H1 (cell line): ENCODE data around the gene SSTR1.

Source experiments
- CEBPB ChIP-seq: IDR thresholded peaks from 2 replicates; pipeline ENCODE4 v1.6.1; 2012; ENCODE audit warnings: low read depth, low read length
- CHD1 ChIP-seq: IDR thresholded peaks from 2 replicates; pipeline ENCODE4 v1.6.1; 2012; ENCODE audit warnings: low read depth, low read length, improper control_type of control experiment
- CTBP2 ChIP-seq: IDR thresholded peaks from 2 replicates; pipeline ENCODE4 v1.7.0; 2011; ENCODE audit warnings: borderline replicate concordance, mild to moderate bottlenecking, moderate library complexity, mixed read lengths, low read length; ENCODE audit not compliant: insufficient read depth, insufficient read length
- EP300 ChIP-seq, 2 experiments: IDR thresholded peaks; 1 replicate in 1 of 2; 2 replicates in 1 of 2; pipeline ENCODE4 v1.6.1; 2011 to 2012; ENCODE audit warnings: low read depth in 2 of 2, low read length in 2 of 2, mild to moderate bottlenecking in 2 of 2, borderline replicate concordance in 1 of 2, inconsistent platforms in 1 of 2, moderate library complexity in 1 of 2
- EZH2 ChIP-seq: fragments of 200-600 bp; sonication (generic); IDR thresholded peaks from 2 replicates; pipeline ENCODE4 v1.7.1; 2012; ENCODE audit warnings: low read depth, mild to moderate bottlenecking, moderate library complexity, low read length, inconsistent platforms; ENCODE audit not compliant: severe bottlenecking
- GABPA ChIP-seq: IDR thresholded peaks from 2 replicates; pipeline ENCODE4 v1.6.1; 2011; ENCODE audit warnings: mild to moderate bottlenecking, low read length, moderate library complexity, borderline replicate concordance; ENCODE audit not compliant: insufficient read depth
- PHF8 ChIP-seq: fragments of 200-600 bp; sonication (generic); conservative IDR thresholded peaks from 2 replicates; pipeline ENCODE4 v1.7.1; 2012; ENCODE audit warnings: low read depth, mild to moderate bottlenecking, inconsistent platforms, low read length, moderate library complexity
- POLR2A ChIP-seq, 2 experiments: IDR thresholded peaks; 1 replicate in 1 of 2; 2 replicates in 1 of 2; pipeline ENCODE4 v1.6.1; 2011; ENCODE audit warnings: low read depth in 2 of 2, low read length in 2 of 2, mild to moderate bottlenecking in 2 of 2; ENCODE audit errors: control extremely low read depth in 1 of 2
- POLR2AphosphoS5 ChIP-seq: IDR thresholded peaks from 2 replicates; pipeline ENCODE4 v1.6.1; 2011; ENCODE audit warnings: low read depth, low read length
- RNF2 ChIP-seq: fragments of 200-900, 300-1000 bp; sonication (generic); IDR thresholded peaks from 2 replicates; pipeline ENCODE4 v1.7.1; 2016; ENCODE audit warnings: borderline replicate concordance, low read depth, mild to moderate bottlenecking, antibody characterized with exemption, low read length; ENCODE audit not compliant: poor library complexity, severe bottlenecking; ENCODE audit errors: missing control alignments
- TF ChIP-seq, protein P1 (sequence below): IDR thresholded peaks from 2 replicates; pipeline ENCODE4 v1.6.1; 2012; ENCODE audit warnings: inconsistent platforms
- TF ChIP-seq, protein P2 (sequence below), 3 experiments: IDR thresholded peaks; 1 replicate in 2 of 3; 2 replicates in 1 of 3; pipeline versions ENCODE4 v1.5.1 to v1.6.1; 2011; ENCODE audit warnings: low read length in 3 of 3, mild to moderate bottlenecking in 3 of 3, inconsistent platforms in 2 of 3, low read depth in 1 of 3, moderate library complexity in 1 of 3; ENCODE audit not compliant: insufficient read depth in 1 of 3; ENCODE audit errors: control extremely low read depth in 1 of 3
- TF ChIP-seq, protein P3 (sequence below): IDR thresholded peaks from 2 replicates; pipeline ENCODE4 v1.6.1; 2011; ENCODE audit warnings: low read length, improper control_type of control experiment

DNA sequence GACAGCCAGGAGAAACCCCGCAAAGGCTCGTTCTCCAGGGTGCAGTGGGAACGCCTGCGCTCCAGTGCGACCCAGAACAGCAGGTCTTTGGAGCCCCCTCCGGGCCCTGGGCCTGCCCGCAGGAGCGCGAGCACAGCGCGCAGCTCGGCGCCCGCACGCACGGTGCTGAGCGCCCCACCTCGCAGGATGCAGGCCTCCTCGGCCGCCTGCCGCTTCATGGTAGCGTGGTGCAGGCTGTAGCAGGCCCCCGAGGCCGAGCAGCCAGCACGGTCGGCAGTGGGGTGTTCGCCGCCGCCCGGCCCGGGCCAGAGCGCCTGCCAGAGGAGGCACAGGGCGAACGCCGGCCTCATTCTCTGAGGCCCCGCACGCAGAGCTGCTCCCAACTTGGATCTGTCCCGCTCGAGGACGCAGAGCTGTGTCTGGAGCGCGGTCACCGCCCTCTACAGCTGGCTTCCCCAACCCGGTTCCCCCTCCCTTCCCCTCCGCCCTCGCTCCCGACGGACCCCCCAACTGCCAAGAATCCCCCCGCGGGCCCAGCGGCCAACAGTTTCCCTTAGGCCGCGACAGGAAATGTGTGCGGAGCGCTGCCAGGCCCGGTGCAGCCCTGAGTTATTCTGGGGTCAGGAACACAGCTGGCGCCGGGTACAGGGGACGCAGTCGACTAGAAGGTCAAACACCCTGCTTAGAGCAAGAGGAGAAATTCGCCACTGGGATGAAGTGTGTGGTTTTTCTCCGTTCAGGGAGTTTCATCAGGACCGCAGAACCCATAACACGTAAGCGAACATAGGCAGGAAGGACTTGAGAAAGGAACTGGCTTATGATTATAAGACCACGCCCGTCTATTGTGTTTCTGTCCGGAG is 48.2 kb downstream of the SSTR1 start, which contains the start of gene CLEC14A:
- no peak for TF ChIP-seq GABPA
- TF ChIP-seq, protein P1, sequence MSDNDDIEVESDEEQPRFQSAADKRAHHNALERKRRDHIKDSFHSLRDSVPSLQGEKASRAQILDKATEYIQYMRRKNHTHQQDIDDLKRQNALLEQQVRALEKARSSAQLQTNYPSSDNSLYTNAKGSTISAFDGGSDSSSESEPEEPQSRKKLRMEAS: peak; percentile 46; the same call in 1 of the 2 replicates
- TF ChIP-seq CHD1: no peak
- TF ChIP-seq PHF8: 0 out of 2 replicates have a peak, but pooled peaks have one; percentile 21
- TF ChIP-seq, protein P2, sequence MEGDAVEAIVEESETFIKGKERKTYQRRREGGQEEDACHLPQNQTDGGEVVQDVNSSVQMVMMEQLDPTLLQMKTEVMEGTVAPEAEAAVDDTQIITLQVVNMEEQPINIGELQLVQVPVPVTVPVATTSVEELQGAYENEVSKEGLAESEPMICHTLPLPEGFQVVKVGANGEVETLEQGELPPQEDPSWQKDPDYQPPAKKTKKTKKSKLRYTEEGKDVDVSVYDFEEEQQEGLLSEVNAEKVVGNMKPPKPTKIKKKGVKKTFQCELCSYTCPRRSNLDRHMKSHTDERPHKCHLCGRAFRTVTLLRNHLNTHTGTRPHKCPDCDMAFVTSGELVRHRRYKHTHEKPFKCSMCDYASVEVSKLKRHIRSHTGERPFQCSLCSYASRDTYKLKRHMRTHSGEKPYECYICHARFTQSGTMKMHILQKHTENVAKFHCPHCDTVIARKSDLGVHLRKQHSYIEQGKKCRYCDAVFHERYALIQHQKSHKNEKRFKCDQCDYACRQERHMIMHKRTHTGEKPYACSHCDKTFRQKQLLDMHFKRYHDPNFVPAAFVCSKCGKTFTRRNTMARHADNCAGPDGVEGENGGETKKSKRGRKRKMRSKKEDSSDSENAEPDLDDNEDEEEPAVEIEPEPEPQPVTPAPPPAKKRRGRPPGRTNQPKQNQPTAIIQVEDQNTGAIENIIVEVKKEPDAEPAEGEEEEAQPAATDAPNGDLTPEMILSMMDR (IDR thresholded peaks at IDR 0.05; ENCODE audit: control extremely low read depth in 1 of 3, insufficient read depth in 1 of 3, low read depth in 1 of 3, low read length in 3 of 3): no peak
- peak; percentile 72 for TF ChIP-seq EZH2
- TF ChIP-seq EP300 (IDR thresholded peaks at IDR 0.05; ENCODE audit: borderline replicate concordance in 1 of 2, low read depth in 2 of 2, low read length in 2 of 2): no peak
- TF ChIP-seq RNF2: no peak
- TF ChIP-seq POLR2AphosphoS5: no peak
- no peak for TF ChIP-seq POLR2A (IDR thresholded peaks at IDR 0.05; ENCODE audit: control extremely low read depth in 1 of 2, low read depth in 2 of 2, low read length in 2 of 2)
- no peak for TF ChIP-seq CTBP2
- TF ChIP-seq CEBPB: no peak
- TF ChIP-seq, protein P3, sequence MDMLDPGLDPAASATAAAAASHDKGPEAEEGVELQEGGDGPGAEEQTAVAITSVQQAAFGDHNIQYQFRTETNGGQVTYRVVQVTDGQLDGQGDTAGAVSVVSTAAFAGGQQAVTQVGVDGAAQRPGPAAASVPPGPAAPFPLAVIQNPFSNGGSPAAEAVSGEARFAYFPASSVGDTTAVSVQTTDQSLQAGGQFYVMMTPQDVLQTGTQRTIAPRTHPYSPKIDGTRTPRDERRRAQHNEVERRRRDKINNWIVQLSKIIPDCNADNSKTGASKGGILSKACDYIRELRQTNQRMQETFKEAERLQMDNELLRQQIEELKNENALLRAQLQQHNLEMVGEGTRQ: no peak
